Jurkat, Clone E6-1 (cell line): Measurements from ENCODE around the gene NR4A2.

ENCODE experiments used
- DNase-seq: peaks from one replicate; pipeline ENCODE4 v3.0.0-alpha.2; 2011; ENCODE audit warnings: low read depth, low spot score
- H3K4me3 ChIP-seq: 2 replicates; pipeline ENCODE4 v1.5.1; 2011; ENCODE audit warnings: mild to moderate bottlenecking, low read length, control low read depth, moderate library complexity

NR4A2 gene

GRCh38 chr2:156341452-156342253, 9.1 kb upstream of the NR4A2 start:
- H3K4me3 ChIP-seq: peak overlapping the region; percentile 53
- DNase-seq: peak; percentile 14

GRCh38 chr2:156340804-156341451, 8.4 kb upstream of the NR4A2 start:
- H3K4me3 ChIP-seq: peak overlapping the region; percentile 53
- DNase-seq: no peak

- H3K4me3 ChIP-seq: no peak overlapping the region
- DNase-seq: no peak
Observed at GRCh38 chr2:156340377-156340776, 7.9 kb upstream of the NR4A2 start.

GRCh38 chr2:156339865-156340264, 7.3 kb upstream of the NR4A2 start:
- DNase-seq: no peak
- H3K4me3 ChIP-seq: no peak overlapping the region

- H3K4me3 ChIP-seq: no peak overlapping the region
- no peak for DNase-seq
Observed at GRCh38 chr2:156339110-156339847, 6.8 kb upstream of the NR4A2 start.

GRCh38 chr2:156338578-156338977, 6.1 kb upstream of the NR4A2 start:
- DNase-seq: no peak
- H3K4me3 ChIP-seq: no peak overlapping the region

GRCh38 chr2:156334496-156335478, 2.3 kb upstream of the NR4A2 start:
- H3K4me3 ChIP-seq: no peak overlapping the region; the same call in 1 of the 2 replicates
- DNase-seq: no peak

- DNase-seq: peak; percentile 68
- H3K4me3 ChIP-seq: no peak overlapping the region
Observed at GRCh38 chr2:156333951-156334495, 1.5 kb upstream of the NR4A2 start.

GRCh38 chr2:156333274-156333950, 891 bp upstream of the NR4A2 start:
- H3K4me3 ChIP-seq: no peak overlapping the region
- no peak for DNase-seq

GRCh38 chr2:156332284-156332533, 312 bp downstream of the NR4A2 start:
- DNase-seq: no peak
- no peak overlapping the region for H3K4me3 ChIP-seq

GRCh38 chr2:156331572-156332283, 793 bp downstream of the NR4A2 start:
- DNase-seq: no peak
- H3K4me3 ChIP-seq: no peak overlapping the region

GRCh38 chr2:156329927-156330726, 2.4 kb downstream of the NR4A2 start:
- no peak for DNase-seq
- no peak overlapping the region for H3K4me3 ChIP-seq

- no peak for DNase-seq
- no peak overlapping the region for H3K4me3 ChIP-seq
Observed at GRCh38 chr2:156329031-156329926, 3.2 kb downstream of the NR4A2 start.

GRCh38 chr2:156327835-156328695, 4.5 kb downstream of the NR4A2 start:
- DNase-seq: no peak

GRCh38 chr2:156326526-156327095, 5.9 kb downstream of the NR4A2 start:
- no peak overlapping the region for H3K4me3 ChIP-seq
- DNase-seq: no peak

More at GRCh38 chr2:156327835-156328695, 4.5 kb downstream of the NR4A2 start:
- H3K4me3 ChIP-seq: no peak overlapping the region
